Measurements from ENCODE around the gene MCC.
"Not testable (repeated sequence)": the region's sequence is repeated elsewhere in the genome, so short reads cannot be mapped to it uniquely, and the experiment has no call there.

Gene MCC

DNA sequence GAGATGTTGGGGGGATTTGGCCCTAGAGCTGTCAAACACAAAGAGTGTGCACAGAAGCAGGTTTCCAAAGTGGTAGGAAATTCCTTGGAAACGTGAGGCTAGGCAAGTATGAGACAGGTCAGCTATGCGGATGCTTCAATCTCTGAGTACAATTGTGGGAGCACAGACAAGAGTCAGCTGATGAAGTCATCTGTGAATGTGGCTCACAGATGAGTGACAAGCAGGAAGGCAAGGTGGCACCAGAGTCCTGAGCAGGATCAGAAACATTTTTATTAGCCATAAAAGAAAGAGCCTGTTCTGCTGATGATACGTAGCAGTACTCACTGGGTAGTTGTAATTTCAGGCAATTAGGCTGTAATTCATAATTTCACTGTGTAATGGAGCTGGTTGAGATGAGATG is 394.7 kb downstream of the MCC start:
- DNase-seq: no peak

DNA sequence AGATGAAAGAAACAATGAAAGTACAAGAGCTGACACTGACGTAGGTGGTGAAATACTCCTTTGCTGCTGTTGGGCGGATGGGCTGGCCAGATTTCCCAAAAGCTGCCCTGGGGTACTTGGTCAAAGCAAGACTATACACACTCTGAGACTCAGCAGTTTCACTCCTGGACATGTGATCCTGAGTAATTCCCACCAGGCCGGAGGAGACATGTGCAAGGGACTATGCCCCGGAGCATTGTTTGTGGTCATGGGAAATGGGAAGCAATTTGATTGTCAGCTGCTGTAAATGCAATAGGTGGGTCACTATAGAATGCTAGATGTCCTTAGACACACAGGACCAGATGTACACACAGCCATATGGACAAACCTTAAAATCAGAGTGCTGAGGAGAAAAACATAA is 395.6 kb downstream of the MCC start:
- no peak for DNase-seq

DNA sequence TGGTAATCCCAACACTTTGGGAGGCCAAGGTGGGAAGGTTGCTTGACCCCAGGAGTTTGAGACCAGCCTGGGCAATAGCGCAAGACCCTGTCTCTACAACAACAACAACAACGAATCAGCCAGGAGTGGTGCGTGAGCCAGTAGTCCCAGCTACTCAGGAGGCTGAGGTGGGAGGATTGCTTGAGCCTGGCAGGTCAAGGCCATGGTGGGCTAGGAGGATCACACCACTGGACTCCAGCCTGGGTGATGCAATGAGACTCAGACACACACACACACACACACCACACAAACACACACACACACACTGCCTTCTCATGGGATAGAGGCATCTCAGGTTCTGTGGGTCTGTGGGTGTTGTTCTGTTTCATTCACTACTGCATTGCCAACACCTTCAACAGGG is 396.6 kb downstream of the MCC start:
- no peak for DNase-seq

DNA sequence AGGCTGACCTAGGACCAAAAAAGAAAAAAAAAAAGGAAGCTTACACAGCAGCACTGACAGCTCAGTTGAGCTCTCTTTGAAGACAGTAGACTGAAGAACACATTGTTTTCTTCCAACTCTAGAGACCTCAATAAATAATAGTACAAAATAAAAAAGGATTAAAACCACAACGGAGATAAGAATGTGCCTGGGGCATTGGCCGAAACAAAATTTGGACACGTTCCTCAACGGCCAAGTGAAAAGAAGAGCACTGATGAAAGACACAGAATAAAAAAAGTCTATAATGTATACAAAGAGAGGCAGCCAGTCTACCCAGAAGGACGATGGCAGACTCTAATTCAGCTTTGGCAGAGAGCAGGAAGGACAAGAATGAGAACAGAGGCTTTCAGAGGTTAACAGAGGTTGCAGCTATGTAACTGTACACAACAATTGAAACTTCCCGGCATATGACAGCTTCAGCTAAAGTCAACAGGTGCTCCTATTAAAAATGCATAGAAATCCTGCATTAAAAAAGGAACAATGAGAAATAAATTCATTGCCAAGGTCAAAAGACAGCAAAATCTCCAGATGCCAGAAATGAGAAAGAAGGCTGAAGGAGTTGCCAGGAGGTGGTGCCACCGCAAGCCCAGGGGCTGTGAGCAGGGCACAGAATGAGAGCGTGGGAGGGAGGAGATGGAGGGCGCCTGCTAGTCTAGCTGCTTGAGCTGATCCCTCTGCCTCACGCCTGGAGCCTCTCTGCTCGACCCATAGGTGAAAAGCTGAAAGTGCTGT is 397.7 kb downstream of the MCC start:
- no peak for DNase-seq

DNA sequence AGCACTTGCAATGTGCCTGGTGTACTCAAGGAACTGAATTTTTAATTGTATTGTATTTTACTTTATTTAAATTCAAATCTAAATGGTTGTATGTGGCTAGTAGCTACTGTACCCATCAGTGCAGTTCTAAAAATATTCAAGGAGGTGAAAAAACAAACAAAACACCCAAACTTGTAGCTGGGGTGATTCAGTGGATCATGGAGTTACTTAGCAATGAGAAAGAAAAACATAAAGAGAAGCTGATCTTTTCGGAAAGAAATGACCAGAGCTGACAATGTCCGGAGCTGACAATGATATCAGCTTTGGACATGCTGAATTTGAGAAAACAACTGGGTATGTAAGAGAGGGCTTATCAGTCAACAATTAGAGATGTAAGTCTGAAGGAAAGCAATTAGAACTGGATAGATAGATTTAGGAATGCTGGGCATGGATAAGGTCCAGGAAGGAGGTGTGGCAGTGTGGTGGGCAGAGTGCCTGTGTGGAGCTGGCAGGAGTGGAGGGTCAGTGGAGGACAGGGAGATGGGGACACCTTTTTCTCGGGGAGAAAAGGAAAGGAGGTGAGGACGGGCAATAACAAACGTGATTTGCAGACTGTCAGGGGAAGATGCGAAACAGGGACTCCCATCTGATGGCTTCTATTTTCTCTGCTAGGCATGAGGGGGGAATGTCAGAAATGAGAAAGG is 398.5 kb downstream of the MCC start:
- no peak for DNase-seq

DNA sequence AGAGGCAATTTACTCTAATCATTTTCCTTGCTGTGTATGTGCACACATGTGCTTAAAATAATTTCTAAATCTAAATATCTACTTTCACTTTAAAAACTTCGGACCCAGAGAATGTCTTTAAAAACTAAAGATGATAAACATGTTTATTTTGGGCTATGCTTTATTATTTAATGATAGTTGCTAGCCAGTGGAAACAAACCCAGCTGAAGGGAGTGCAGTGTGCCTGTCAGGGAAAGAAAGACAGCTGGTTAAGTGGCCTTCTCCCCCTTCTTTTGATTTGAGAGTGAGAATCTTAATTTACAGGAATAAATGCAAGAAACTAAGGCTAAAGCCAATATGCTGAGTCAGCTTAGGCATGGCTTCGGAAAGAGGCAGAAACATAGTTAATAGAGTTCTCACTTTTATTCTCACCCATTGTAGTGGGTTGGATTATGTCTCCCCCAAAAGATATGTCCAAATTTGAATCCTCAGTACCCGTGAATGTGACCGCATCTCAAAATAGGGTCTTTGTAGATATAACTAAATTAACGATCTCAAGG is 400.2 kb downstream of the MCC start:
- DNase-seq: no peak

DNA sequence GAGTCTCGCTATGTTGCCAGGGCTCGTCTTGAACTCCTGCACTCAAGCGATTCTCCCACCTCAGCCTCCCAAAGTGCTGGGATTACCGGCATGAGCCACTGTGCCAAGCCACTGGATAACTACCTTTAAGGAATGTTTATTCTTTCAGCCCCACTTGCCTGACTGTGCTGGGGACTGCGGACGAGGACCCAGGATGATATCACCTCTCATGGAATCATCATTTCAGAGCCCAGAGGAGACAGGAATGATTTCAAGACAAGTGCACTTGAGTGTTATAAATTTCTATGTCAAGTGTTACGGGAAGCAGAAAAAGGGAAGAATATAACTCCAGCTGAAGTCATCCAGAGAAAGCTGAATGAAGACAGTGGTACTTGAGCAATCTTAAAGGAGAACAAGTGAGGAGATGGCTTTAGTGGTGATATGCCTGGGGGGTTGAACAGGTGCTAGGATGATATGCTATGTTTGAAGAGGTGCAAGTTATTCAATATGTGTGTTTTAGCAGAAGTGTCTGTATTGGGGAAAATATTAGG is 402.3 kb downstream of the MCC start:
- DNase-seq: no peak

DNA sequence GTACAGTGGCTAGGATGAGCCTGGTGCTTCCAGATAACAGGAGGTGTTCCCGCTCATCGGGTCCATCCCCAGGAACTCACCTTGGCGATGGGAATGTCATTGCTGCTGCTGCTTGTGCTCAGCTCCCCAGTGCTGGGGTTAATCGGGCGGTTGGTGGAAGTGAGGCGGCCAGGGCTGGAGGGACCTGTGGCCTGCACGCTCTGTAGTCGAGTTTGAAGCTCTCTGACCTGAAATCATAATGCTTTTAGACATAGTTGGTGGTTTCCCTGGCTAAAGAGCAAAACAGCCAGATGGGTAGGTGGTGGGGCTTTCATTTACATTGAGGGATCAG is 403.2 kb downstream of the MCC start:
- DNase-seq: no peak

DNA sequence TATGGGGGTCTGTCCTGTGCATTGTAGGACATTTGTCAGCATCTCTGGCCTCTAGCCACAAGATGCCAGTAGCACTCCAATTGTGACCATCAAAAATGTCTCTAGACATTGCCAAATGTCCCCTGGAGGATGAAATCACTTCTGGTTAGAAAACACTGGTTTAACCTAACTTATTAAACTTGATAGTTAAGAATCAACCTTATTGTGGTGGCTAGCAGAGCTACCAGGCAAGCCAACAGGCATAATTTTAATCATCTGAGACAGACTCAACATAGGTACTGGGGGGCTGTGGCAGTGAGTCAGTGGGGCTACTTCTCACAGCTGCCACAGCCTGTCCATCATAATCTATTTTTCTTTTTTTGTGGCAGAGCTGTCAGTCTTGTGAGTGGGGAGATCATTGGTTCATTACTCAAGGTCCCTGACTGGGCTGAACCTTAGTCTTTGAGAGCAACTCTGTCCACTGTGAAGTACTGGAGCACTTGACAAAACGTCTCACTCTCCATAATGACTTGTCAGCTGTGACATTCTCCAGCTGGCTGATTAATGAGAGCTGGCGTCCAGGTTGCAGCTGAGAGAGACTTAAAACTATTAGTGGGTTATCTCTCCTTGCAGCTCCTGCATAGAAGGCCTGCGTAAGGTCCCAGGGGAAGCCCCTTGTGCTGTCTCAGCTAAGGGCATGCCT is 403.7 kb downstream of the MCC start:
- DNase-seq: no peak

DNA sequence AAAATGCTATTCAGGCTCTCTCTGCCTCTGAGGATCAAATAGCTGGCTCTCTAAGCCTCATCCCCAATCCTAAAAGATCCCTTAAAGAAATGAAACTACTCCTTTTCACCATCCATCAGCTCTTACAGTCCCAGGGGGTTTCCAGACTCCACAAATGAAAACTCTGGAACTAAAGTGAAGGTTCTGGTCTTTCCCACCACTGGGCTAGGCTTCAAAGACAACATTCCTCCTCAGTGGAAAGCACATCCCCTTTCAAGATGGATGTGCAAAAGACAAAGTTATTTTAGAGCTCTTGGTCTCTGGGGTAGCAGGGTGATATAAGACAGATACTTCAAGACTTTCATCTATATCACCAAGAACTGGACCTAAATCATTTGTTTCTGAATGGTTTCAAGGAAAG is 404.8 kb downstream of the MCC start:
- no peak for DNase-seq

DNA sequence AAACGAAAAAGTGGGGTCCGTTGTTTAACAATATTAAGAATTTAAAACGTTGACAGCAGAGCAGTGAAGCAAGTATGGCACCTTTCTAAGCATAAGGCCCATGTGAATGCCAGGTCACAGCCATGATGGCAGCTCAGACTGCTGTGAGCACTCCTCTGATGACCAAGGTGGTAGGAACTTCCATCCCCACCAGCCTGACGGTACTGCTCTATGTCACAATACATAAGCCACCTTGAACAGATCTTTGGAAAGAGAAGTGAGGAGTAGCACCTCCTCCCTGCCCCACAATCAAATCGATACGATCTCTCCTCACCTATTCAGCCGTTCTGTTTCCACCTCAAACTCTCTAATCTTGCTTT is 405.7 kb downstream of the MCC start:
- no peak for DNase-seq

DNA sequence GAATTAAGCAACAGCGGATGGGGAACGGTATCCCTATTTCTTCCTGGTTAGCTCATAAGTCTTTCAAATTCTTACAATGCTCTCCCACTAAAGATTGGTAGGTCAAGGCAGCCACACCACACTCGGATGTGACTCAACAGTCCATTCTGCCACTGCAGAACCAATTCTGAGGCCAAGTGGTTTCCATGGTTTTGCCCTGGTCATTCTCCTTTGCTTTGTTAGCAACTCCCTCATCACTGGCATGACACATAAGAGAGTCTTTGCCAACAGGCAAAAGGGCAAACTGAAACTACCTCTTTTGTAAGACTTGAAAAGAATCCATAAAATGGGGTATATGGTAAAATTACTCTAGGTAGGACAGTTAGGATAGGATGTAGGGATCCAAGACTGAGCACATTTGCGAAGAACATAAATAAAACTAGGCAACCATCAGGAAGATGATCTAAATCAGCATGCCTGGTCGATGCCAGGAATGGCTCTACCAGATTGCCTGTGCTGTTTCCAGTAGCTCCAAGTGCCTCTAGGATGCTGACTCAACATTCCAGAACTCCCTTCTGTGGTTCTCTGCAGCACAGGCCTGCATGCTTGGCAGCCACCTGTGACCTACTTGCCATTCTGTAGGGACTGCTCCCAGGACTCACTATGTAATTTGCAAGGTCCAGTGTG is 406.2 kb downstream of the MCC start:
- DNase-seq: no peak

DNA sequence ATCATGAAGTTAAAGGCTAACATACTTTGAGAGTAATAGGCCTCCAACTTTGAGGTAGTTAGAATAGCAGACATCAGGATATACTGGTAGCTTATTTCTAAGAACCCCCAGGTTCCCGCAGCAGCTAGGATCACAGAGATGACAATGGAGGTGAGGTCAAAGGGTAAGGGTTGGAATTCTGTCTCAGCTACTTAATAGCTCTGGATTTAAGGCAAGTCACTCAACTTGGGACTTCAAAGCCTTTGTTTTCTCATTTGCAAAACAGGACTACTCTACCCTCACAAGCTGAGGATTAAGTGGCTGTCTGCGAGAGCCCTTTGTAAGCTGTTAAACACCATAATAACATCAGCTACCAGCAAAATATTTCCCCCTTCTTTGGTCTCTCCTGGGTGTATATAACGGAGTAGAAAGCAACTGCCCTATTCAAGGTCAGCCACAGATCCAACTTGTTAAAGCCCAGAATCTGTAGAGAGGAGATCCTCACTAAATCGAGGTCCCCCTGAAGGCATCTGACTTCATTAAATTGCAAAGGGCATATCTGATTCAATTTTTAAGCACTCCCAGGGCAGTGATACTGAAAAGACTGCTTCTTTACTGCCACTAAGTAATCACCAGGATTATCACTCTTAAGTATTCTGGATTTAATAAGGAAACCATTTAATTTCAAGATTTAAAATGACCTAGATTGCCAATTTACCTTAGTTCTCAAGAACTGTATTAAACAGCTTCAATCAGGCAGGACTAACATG is 407.0 kb downstream of the MCC start:
- DNase-seq: no peak

DNA sequence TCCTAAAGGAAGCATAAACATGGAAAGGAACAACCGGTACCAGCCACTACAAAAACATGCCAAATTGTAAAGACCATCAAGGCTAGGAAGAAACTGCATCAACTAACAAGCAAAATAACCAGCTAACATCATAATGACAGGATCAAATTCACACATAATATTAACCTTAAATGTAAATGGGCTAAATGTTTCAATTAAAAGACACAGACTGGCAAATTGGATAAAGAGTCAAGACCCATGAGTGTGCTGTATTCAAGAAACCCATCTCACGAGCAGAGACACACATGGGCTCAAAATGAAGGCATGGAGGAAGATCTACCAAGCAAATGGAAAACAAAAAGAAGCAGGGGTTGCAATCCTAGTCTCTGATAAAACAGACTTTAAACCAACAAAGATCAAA is 411.6 kb downstream of the MCC start:
- not testable (repeated sequence) for DNase-seq

DNA sequence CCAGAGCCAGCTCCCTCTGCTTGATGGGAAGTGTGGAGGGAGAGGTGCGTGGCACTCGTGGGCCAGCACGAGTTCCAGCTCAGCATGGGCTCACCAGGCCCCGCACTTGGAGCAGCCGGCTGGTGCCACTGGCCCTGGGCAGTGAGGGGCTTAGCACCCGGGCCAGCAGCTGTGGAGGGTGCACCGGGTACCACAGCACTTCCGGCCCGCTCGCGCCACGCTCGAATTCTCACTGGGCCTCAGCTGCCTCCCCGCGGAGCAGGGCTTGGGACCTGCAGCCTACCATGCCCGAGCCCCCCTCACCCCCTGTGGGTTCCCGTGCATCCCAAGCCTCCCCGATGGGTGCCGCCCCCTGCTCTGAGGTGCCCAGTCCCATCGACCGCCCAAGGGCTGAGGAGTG is 413.2 kb downstream of the MCC start:
- DNase-seq: no peak

DNA sequence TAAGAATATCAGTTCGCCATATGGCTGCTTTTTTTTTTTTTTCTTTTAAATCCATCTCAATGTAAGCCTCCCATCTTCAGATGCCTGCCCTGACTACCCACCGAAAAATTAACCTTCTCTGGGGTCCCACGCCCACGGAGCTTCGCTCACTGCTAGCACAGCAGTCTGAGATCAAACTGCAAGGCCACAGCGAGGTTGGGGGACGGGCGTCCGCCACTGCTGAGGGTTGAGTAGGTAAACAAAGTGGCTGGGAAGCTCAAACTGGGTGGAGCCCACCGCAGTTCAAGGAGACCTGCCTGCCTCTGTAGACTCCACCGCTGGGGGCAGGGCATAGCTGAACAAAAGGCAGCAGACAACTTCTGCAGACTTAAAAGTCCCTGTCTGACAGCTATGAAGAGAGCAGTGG is 414.6 kb downstream of the MCC start:
- not testable (repeated sequence) for DNase-seq

DNA sequence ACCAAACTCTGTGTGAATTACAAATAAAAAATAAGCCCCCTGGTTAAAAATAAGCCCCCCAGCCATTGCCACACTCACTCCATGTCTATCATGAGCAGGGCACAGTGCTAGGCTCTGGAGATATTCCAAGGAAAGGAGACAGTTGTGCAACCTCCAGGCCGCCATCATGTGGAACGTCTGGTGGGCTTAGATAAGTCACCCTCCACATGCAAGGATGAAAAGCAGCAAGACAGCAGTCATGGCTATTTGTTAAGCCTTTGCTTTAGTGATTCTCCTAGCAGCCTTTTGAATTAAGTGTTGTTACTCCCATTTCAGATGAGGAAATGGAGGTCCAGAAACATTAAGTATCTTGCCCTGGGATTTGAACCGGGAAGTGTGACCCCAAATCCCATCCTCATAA is 416.9 kb downstream of the MCC start:
- DNase-seq: no peak

DNA sequence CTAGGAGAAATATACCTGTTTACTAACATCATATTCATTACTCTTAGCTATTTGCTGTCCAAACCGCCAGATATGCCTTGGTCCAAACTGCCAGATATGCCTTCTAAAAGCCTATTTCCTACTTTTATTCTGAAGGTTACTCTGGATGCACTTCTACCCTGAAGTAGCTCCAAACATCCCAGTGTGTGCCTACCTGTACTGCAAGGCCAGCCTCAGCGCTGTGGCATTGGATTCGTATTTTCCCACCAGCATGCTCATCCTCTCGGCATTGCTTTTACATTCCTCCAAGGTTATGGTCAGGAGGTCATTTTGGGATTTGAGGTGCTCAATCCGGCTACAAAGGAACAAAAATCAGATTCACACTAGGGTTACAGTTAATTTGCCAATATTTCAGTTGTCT is 417.4 kb downstream of the MCC start:
- no peak for DNase-seq

DNA sequence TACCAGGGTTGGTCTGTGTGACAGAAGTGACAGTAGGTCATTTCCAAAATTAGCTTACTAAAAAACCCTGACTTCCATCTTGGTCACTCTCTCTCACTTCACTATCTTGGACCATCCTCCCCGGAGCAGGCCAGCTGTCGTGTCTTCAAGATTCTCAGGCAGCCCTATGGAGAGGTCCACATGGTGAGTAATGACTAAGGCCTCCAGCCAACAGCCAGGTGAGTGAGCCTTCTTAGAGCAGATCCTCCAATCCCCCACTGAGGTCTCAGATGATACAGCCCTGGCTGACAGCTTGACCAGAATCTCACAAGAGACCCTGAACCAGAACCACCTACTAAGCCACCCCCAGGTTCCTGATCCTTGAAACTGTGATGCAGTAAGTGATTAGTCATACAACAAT is 419.7 kb downstream of the MCC start:
- DNase-seq: no peak

DNA sequence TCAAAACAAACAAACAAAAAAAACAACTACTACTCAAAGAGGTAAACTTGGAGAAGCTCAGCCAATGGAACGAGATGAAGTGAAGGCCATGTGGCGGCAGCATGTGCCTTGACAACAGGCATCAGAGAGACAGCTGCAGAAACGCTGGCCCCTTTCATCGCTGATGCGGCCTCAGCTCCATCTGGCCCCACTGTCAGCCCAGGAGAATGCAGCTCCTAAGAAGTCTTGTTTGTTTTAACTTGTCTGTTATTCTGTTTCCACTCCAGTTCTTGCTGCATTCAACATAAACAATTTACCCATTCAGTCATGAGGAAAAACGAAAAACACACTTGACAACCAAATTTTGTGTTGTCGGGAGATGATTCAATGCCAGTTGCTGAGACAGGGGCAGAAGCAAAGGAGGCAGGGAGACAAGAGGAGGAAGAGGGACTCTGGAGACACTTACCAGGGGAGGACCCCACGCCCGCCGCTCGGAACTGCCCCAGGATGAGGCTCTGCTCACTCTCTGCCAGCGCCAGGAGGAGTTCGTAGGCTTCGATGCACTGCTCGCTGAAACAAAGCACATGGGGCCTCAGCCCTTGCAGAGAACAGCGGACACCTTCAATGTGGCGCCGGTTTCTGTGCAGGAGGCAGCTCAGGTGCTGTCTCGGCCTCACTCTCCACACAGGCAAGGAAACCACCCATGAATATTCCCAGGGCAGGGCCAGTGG is 420.5 kb downstream of the MCC start:
- DNase-seq: no peak

DNA sequence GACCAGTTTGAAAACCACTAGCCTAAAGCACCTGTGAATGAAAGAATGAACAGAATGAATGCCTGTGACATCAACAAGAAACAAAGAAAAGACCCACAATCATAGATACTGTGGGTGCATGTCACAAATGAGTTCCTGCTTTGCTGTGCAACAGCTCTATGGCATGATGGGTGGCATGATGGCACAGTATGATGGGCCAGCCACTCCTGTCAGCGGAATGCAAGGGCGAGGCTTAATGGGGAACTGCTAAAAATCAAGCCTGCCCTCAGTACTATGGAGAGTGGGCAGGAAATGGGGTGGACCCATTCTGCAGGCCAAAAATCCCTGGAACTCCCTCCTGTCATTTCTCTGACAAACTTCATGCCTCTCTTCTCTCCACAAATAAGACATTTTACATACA is 422.6 kb downstream of the MCC start:
- DNase-seq: no peak

DNA sequence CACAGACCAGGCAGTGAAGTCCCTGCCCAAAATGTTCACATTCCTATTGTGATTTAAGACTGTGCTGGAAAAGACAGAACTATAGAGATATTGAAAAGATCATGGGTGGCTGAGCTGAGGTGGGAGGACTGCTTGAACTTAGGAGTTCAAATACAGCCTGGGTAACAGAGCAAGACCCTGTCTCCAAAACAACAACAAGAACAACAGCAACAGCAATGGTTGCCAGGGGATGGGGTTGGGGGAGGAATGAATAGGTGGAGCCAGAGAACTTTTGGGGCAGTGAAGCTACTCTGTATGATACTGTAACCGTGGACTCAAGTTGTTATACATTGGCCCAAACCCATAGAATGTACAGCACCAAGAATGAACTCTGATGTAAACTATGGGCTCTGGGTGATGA is 423.4 kb downstream of the MCC start:
- no peak for DNase-seq

Data from CD4-positive, alpha-beta T cell treated with Interleukin-17A for 1 hour (primary cell).